ENCODE measurements around the gene NELFA.

Gene NELFA

GRCh38 chr4:2008921-2009650 is at the start of gene NELFA:
TSS of gene NELFA (minus strand) at chr4:2008974. CDS start at chr4:2008959, 15 bp downstream.
- peak; percentile 88 for DNase-seq

DNA sequence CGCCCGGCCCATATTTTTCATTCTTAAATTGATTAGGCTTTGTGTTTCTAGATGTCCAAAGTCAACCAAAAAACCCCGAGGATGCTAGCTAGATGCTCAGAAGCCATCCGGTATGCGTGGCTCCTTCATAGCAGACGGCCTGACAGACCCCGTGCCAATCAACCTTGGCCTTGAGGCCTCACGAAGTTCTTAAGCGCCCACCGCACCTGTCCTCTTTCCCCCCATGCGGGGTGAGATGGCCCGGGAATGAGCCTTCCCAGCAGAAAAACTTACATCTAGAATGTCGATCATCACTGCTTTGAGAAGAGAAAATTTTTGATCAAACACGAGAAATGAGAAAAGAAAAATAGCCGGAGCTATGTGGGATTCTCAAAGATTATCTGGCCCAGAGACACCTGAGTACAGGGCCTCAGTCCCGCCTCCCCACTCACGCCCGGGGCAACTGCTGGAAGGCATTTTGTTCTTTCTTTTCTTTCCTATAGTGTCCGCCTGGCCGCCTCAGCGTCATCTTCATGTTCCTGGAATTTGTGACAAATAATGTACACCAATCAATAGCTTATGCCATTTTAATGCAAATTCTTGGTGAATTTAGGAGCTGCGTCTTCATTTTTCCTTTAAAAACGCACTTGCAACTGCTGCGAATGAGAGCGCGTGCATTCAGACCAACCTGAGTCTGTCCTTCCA is 48.8 kb upstream of the NELFA start:
- no peak for DNase-seq

DNA sequence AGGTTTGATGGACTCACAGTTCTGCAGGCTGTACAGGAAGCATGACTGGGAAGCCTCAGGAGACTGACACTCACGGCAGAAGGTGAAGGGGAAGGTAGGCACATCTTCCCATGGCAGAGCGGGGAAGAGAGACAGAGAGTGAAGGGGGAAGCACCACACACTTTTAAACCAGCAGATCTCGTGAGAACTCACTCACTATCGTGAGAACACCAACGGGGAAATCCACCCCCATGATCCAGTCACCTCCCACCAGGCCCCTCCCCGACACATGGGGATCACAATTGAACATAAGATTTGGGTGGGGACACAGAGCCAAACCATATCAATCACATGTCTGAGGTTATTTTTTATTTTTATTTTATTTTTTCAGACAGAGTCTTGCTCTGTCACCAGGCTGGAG is 45.4 kb upstream of the NELFA start:
- no peak for DNase-seq

- no peak for DNase-seq
These were observed 42.3 kb upstream of the NELFA start for GRCh38 chr4:2051086-2051485.

DNA sequence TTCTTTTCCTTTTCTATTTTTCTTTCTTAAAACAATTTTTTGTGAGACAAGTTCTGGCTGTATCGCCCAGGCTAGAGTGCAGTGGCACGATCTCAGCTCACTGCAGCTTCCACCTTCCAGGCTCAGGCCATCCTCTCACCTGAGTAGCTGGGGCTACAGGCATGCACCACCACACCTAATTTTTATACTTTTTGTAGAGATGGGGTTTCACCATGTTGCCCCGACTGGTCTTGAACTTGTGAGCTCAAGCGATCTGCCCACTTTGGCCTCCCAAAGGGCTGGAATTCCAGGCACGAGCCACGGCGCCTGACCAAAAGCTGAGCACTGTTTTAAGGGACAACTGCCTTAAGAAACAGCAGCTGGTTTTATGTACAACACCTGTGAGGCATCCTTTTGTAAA is 41.0 kb upstream of the NELFA start:
- DNase-seq, result no peak

DNA sequence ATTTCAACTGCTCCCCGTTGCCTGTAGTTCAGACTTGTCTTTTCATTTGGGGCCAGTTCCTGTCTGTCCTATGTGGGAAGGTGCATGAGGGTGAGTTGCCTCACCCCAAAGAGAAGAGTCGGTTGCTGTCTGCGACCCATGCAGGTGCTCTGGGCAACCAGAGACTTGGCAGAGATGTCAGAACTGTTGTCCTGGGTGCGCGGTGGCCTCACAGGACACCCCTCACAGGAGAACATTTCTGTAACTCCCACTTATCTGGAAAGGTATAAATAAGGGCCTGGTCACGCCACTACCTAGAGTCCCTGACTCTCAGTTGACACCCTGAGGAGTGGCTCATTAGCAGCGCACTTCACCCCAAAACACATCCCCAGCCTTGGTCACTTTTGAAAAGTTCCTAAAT is 40.6 kb upstream of the NELFA start:
- no peak for DNase-seq

- DNase-seq, result peak; percentile 39
These were observed 40.1 kb upstream of the NELFA start for GRCh38 chr4:2048831-2049230.

GRCh38 chr4:2047781-2048581 is 39.2 kb upstream of the NELFA start:
- DNase-seq, result no peak

DNA sequence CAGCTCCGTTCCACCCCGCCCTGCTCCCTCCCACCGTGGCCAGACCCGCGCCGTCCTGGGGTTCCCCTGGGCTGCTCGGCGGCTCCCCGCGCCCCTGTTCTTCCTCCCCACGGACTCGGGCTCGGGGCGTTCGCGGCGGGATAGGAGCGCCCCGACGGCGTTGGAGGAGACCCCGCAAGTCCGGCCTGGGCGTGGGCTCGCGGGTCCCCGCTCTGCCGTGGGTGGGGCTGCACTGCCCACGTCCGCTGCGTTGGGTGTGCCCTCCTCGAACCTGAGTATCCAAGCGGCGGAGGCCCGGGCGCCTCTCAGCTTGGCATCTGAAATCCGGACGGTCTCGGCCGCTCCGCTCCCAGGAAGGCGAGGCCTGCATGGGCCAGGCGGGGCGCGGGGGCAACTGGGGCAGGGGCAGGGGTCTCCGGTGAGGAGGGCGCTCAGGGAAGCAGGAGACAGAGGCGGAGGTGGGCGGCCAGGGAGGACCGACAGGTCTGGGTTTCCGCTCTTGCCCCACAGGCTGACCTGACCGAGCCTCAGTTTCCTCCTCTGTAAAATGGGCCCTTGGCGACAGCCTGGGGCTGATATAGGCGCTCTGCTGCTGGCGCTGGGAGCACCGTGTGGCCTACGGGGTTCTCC is 38.4 kb upstream of the NELFA start:
- DNase-seq, result no peak

GRCh38 chr4:2046031-2046961 is 37.5 kb upstream of the NELFA start:
- no peak for DNase-seq

GRCh38 chr4:2045518-2045951 is 36.8 kb upstream of the NELFA start:
- DNase-seq, result peak; percentile 19

GRCh38 chr4:2044542-2045517 is 36.1 kb upstream of the NELFA start:
- DNase-seq, result no peak

DNA sequence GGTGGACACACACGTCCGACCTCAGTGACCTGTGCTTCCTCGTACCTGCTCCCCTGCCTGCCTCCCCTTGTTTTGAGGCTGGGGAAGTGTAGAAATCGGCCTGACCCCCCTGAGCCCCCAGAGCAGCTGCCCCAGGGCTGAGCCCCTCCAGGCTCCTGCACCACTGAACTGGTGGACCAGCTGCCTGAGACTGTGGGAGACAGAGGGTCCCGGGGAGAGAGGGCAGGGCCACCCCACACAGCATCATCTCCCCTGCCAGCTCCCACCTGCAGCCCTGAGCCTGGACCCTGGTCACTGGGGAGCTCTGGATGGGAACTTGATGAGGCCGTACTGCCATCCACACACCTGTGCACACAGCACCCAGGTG is 35.3 kb upstream of the NELFA start:
- DNase-seq, result no peak

- DNase-seq, result no peak
These were observed 34.8 kb upstream of the NELFA start for GRCh38 chr4:2043396-2044118.

DNA sequence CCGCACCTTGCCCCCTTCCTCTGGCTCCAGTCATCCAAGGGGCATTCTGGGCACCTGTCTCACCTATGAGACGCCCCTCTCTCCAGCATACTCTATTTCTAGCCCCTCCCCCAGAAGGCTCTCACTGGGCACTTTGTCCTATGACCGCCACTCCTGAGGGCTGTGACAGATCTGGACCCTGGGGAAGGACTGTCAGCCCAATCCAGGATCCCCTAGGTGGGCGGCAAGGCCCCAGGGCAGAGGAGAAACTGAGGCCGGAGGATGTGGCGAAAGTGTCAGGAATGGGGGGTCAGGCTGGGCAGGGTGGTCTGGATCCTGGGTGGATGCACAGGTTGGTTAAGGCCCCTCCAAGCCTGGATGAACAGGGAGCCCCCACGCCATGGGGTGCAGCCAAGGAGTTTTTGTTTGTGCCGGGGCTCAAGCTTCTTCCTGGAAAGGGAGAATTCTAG is 34.2 kb upstream of the NELFA start:
- no peak for DNase-seq

DNA sequence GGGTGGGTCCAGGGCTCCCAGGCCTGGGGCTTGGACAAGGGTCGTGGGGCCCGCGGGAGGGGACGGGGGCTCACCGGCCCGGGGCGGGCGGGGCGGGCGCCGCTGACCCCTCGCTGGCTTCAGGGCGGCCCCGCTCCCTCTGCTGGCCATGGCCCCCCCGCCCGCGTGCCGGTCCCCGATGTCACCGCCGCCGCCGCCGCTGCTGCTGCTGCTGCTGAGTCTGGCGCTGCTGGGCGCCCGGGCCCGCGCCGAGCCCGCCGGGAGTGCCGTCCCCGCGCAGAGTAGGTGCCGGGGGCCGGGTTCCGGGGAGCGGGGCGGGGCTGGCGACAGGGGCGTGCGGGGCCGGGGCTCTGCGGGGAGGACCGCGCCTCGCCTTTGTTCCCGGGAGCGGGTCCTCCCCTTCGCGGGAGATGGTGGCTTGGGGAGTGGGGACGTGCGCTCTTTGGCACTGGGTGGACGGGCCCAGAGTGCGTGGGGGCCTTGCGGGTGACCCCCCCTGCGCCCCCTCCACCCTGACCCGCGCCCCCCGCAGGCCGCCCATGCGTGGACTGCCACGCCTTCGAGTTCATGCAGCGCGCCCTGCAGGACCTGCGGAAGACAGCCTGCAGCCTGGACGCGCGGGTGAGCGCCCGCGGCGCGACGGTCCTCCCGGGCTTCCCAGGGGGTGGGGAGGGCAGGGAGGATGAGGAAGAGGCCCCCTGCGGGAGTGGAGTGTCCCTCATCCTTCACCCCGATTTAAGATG is 33.6 kb upstream of the NELFA start:
- DNase-seq, result no peak

DNA sequence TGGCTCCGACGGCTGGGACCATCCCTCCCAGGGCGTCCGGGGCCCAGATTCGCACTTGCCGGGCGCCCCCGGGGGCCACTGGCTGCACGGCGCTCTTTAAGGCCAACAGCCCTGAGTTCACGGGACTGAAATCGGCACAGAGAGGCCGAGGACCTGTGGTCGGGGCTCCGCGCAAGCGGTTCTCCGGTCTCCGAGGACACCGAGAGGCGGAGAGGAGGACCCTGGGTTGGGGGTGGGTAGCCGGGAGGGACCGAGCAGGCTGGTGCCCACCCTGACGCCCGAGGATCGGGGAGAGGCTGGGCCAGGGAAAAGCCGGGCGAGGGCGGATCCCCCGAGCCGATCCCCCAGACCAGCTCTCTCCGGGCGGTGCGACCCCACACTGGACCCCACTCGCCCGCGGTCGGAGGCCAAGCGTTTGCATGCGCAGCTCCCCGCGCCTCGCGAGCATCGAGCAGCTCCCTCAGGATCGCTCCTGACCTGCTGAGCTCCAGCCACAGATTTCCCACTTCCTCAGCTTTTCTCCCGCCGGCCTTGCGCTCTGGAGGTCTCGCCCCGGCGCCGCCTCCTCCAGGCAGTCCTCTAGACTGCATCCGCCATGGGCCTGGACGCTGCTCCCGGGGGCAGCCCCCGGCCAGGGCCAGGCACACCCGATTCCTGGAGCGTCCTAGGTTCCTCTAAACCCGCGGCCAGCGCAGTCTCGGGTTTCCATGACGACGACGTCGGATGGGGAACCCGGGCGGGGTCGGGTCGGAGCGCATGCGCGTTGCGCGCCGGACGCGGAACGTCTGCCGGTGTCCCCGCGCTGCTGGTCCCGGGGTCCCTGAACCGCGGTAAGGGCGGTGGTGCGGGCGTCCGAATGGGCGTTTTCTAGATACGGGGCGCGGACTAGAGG is 32.7 kb upstream of the NELFA start:
- peak; percentile 73 for DNase-seq
